HCT116 (cell line): Measurements from ENCODE around the gene CADPS. TPM values are rescaled to one million over a fixed set of nuclear protein-coding genes. Genes with fewer than 3 reads are reported as not detected.

ENCODE experiments used
- ATAC-seq: fragments of 200-7000 bp; cut with Tn5 transposase; 2 replicates; pipeline ENCODE4 v1.9.1; 2020; ENCODE audit warnings: mild to moderate bottlenecking, moderate library complexity
- BruUV-seq: library from RNA; stranded (reverse); fragments of 400-500 nt; replicated peaks from 2 replicates; lab custom pipeline; 2021; lab: Mats Ljungman, UMichigan
- CTCF ChIA-PET: fragments of 300-600 bp; sonication (Branson Sonifier 250); formaldehyde crosslinking; loops from one replicate; lab custom pipeline; 2021; ENCODE audit warnings: antibody characterized with exemption; lab: Charles Lee
- POLR2A ChIA-PET: fragments of 300-600, 350-600 bp; sonication (Branson Sonifier 250); formaldehyde crosslinking; loops from one replicate; lab custom pipeline; 2021; ENCODE audit warnings: antibody characterized with exemption; lab: Charles Lee
- RAD21 ChIA-PET, 2 experiments: fragments of 300-600 bp; sonication (Branson Sonifier 250); formaldehyde crosslinking; loops; one replicate each; lab custom pipeline; 2023; ENCODE audit warnings: low total read pairs in 2 of 2; ENCODE audit not compliant: uncharacterized antibody in 2 of 2, unreplicated experiment in 2 of 2, low non-redundant PET in 1 of 2; lab: Charles Lee
- DNase-seq: peaks from one replicate; pipeline ENCODE4 v3.0.0-alpha.2; 2010; ENCODE audit warnings: low read depth, low spot score
- H2AFZ ChIP-seq: fragments of 200-600 bp; shearing (Covaris generic), sonication (generic); 2 replicates; pipeline ENCODE4 v1.6.1; 2017; ENCODE audit warnings: low read depth, mixed run types, mixed read lengths, antibody characterized with exemption, low read length; ENCODE audit not compliant: poor library complexity, severe bottlenecking
- H3K27ac ChIP-seq: 2 replicates; pipeline ENCODE4 v1.5.1; 2012; ENCODE audit warnings: low read depth, low read length
- H3K27me3 ChIP-seq: fragments of 200-600 bp; sonication (generic); 2 replicates; pipeline ENCODE4 v1.6.1; 2016; ENCODE audit warnings: mixed run types, low read length, mixed read lengths; ENCODE audit not compliant: insufficient read depth
- H3K36me3 ChIP-seq, 2 experiments: fragments of 200-500 bp in 1 of 2; fragments of 200-600 bp in 1 of 2; sonication (Bioruptor generic) in 1 of 2; sonication (generic) in 1 of 2; 2 replicates each; pipeline versions ENCODE4 v1.5.1 to v1.6.1; 2014 to 2016; ENCODE audit warnings: low read length in 2 of 2, inconsistent platforms in 1 of 2, mixed read lengths in 1 of 2, mixed run types in 1 of 2; ENCODE audit not compliant: insufficient read depth in 2 of 2, control insufficient read depth in 1 of 2
- H3K4me1 ChIP-seq, 2 experiments: fragments of 200-600 bp in 1 of 2; sonication (generic) in 1 of 2; 2 replicates each; pipeline versions ENCODE4 v1.5.1 to v1.6.1; 2012 to 2017; ENCODE audit warnings: low read length in 2 of 2, inconsistent platforms in 1 of 2, mild to moderate bottlenecking in 1 of 2, mixed read lengths in 1 of 2, mixed run types in 1 of 2, moderate library complexity in 1 of 2; ENCODE audit not compliant: insufficient read depth in 2 of 2, control insufficient read depth in 1 of 2
- H3K4me2 ChIP-seq: fragments of 200-600 bp; sonication (generic); 2 replicates; pipeline ENCODE4 v1.6.1; 2017; ENCODE audit warnings: mixed run types, low read length, mixed read lengths
- H3K4me3 ChIP-seq, 2 experiments: fragments of 200-600 bp in 1 of 2; sonication (generic) in 1 of 2; replicated peaks in 1 of 2; 2 replicates each; pipeline ENCODE4 v1.5.1; 2011 to 2016; ENCODE audit warnings: low read length in 2 of 2, control low read depth in 1 of 2, low read depth in 1 of 2, mild to moderate bottlenecking in 1 of 2, mixed read lengths in 1 of 2, mixed run types in 1 of 2
- H3K79me2 ChIP-seq: fragments of 200-600 bp; sonication (generic); 2 replicates; pipeline ENCODE4 v1.6.1; 2017; ENCODE audit warnings: mild to moderate bottlenecking, mixed run types, low read length, moderate library complexity, mixed read lengths; ENCODE audit not compliant: insufficient read depth
- H3K9ac ChIP-seq: fragments of 200-600 bp; sonication (generic); 2 replicates; pipeline ENCODE4 v1.6.1; 2016; ENCODE audit warnings: low read length, mixed read lengths
- H3K9me2 ChIP-seq: fragments of 200-600 bp; sonication (generic), shearing (Covaris generic); 2 replicates; pipeline ENCODE4 v1.6.1; 2017; ENCODE audit warnings: mixed run types, mild to moderate bottlenecking, moderate library complexity; ENCODE audit not compliant: insufficient read depth
- H3K9me3 ChIP-seq, 2 experiments: fragments of 200-500 bp in 1 of 2; fragments of 200-600 bp in 1 of 2; sonication (Bioruptor generic) in 1 of 2; sonication (generic) in 1 of 2; 2 replicates each; pipeline ENCODE4 v1.6.1; 2014 to 2017; ENCODE audit warnings: low read length in 2 of 2, mixed read lengths in 2 of 2, inconsistent platforms in 1 of 2, low read depth in 1 of 2, mild to moderate bottlenecking in 1 of 2, mixed run types in 1 of 2, moderate library complexity in 1 of 2; ENCODE audit not compliant: control insufficient read depth in 1 of 2, insufficient read depth in 1 of 2
- H4K20me1 ChIP-seq: fragments of 200-600 bp; sonication (generic), shearing (Covaris generic); 2 replicates; pipeline ENCODE4 v1.6.1; 2017; ENCODE audit warnings: mixed run types, mild to moderate bottlenecking, moderate library complexity; ENCODE audit not compliant: insufficient read depth
- CTCF ChIP-seq, 3 experiments: fragments of 200-600 bp in 1 of 3; sonication (generic) in 1 of 3; IDR thresholded peaks in 2 of 3; conservative IDR thresholded peaks in 1 of 3; 2 replicates each; pipeline ENCODE4 v1.5.1; 2012 to 2017; ENCODE audit warnings: low read depth in 2 of 3, low read length in 2 of 3, antibody characterized with exemption in 1 of 3, borderline replicate concordance in 1 of 3, control low read depth in 1 of 3, mild to moderate bottlenecking in 1 of 3, mixed read lengths in 1 of 3, mixed run types in 1 of 3, moderate library complexity in 1 of 3; ENCODE audit not compliant: insufficient read depth in 1 of 3
- JUND ChIP-seq: IDR thresholded peaks from 2 replicates; pipeline ENCODE4 v1.6.1; 2012
- RAD21 ChIP-seq: IDR thresholded peaks from 2 replicates; pipeline ENCODE4 v1.6.1; 2012; ENCODE audit warnings: low read depth, mild to moderate bottlenecking
- SIN3A ChIP-seq: IDR thresholded peaks from 2 replicates; pipeline ENCODE4 v1.6.1; 2012; ENCODE audit warnings: low read depth
- SRF ChIP-seq: IDR thresholded peaks from 2 replicates; pipeline ENCODE4 v1.6.1; 2012; ENCODE audit warnings: low read depth
- TCF7L2 ChIP-seq: IDR thresholded peaks from 2 replicates; pipeline ENCODE4 v1.7.0; 2011; ENCODE audit warnings: borderline replicate concordance, inconsistent platforms; ENCODE audit not compliant: insufficient read depth, insufficient read length; ENCODE audit errors: extremely low read depth
- intact Hi-C: fragments of 100-400 bp; cut with micrococcal nuclease; formaldehyde crosslinking; loops from 2 replicates; pipeline ENCODE4 v1.10.0; 2022
- total RNA-seq: library from RNA; stranded (reverse); gene quantifications from one replicate; pipeline ENCODE4 v1.2.1, GENCODE V29; 2021; ENCODE audit not compliant: unreplicated experiment
- TF ChIP-seq, protein P1 (sequence below): IDR thresholded peaks from 2 replicates; pipeline ENCODE4 v1.6.1; 2012
- TF ChIP-seq, protein P2 (sequence below): IDR thresholded peaks from 2 replicates; pipeline ENCODE4 v1.6.1; 2011; ENCODE audit warnings: mild to moderate bottlenecking, low read length, moderate library complexity; ENCODE audit not compliant: insufficient replicate concordance; ENCODE audit errors: extremely low read depth

Gene CADPS
- total RNA-seq, 1 experiment from 2014 or later = not detected

DNA sequence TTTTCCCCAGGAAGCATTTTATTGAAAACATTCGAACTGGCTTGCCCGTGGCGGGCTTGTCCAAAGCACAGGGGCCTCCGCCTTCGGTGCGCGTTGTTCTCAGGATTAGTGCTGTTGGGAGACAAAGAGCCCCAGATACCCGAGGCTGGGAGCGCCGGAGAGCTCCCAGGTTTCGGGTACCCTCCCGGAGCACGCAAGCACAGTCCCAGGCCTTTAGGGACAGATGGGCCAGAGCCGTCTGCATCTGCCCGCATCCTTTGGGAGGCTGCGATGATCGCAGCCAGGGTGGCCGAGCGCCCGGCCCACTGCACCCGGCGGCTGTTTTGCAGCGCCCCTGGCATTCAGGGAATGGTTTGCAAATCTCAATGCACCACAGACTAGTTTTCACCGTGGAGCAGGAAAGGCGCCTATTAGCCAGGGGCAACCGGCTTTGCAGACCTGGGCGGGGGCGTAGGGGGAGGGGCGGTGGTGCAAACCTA lies 496.9 kb downstream of the CADPS start:
- ChIA-PET RAD21 (no interaction called here), CTCF (no interaction called here), POLR2A (no interaction called here)
- H3K79me2 ChIP-seq = no peaks in the 10 kb centered on the region
- no peak overlapping the region for H3K27ac ChIP-seq
- H3K9me2 ChIP-seq = no peaks in the 10 kb centered on the region
- H4K20me1 ChIP-seq = no peaks in the 10 kb centered on the region
- no peak for TF ChIP-seq JUND
- no peak overlapping the region for H3K4me2 ChIP-seq
- intact Hi-C loops = no loop called here
- DNase-seq = no peak
- no peaks in the 10 kb centered on the region for H3K36me3 ChIP-seq
- H3K4me3 ChIP-seq = no peak overlapping the region
- H2AFZ ChIP-seq = no peak overlapping the region
- H3K9me3 ChIP-seq = no peaks in the 10 kb centered on the region
- H3K4me1 ChIP-seq = no peaks in the 10 kb centered on the region
- no peak for ATAC-seq
- no peak overlapping the region for H3K9ac ChIP-seq
- H3K27me3 ChIP-seq = peaks cover 47% of the 10 kb centered on the region
- no TSS peak for BruUV-seq

GRCh38 chr3:62376906-62377877 lies 498.0 kb downstream of the CADPS start:
- Histone ChIP-seq H3K27me3 (peaks cover 38% of the 10 kb centered on the region), H3K4me3 (no peak overlapping the region), H3K9ac (no peak overlapping the region), H3K79me2 (no peaks in the 10 kb centered on the region), H3K4me2 (no peak overlapping the region), H3K4me1 (no peaks in the 10 kb centered on the region), H2AFZ (no peak overlapping the region), H3K9me2 (no peaks in the 10 kb centered on the region), H4K20me1 (no peaks in the 10 kb centered on the region), H3K36me3 (no peaks in the 10 kb centered on the region), H3K9me3 (no peaks in the 10 kb centered on the region), H3K27ac (no peak overlapping the region)
- no TSS peak for BruUV-seq
- intact Hi-C loops = no loop called here
- ChIA-PET RAD21 (no interaction called here), POLR2A (no interaction called here), CTCF (no interaction called here)
- DNase-seq (no peak), ATAC-seq (no peak)
- TF ChIP-seq, protein P1, sequence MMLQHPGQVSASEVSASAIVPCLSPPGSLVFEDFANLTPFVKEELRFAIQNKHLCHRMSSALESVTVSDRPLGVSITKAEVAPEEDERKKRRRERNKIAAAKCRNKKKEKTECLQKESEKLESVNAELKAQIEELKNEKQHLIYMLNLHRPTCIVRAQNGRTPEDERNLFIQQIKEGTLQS = no peak
- no peak for TF ChIP-seq SRF
- no peak for TF ChIP-seq RAD21
- TF ChIP-seq, protein P2, sequence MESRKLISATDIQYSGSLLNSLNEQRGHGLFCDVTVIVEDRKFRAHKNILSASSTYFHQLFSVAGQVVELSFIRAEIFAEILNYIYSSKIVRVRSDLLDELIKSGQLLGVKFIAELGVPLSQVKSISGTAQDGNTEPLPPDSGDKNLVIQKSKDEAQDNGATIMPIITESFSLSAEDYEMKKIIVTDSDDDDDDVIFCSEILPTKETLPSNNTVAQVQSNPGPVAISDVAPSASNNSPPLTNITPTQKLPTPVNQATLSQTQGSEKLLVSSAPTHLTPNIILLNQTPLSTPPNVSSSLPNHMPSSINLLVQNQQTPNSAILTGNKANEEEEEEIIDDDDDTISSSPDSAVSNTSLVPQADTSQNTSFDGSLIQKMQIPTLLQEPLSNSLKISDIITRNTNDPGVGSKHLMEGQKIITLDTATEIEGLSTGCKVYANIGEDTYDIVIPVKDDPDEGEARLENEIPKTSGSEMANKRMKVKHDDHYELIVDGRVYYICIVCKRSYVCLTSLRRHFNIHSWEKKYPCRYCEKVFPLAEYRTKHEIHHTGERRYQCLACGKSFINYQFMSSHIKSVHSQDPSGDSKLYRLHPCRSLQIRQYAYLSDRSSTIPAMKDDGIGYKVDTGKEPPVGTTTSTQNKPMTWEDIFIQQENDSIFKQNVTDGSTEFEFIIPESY = no peak
- no peak for TF ChIP-seq CTCF (IDR thresholded peaks at IDR 0.05 in 2 of 3, conservative IDR thresholded peaks at IDR 0.05 in 1 of 3; ENCODE audit: borderline replicate concordance in 1 of 3, insufficient read depth in 1 of 3, low read depth in 2 of 3, low read length in 2 of 3)
- TF ChIP-seq TCF7L2 = no peak
- no peak for TF ChIP-seq SIN3A
- no peak for TF ChIP-seq JUND
